Middle frontal gyrus (tissue), 1 donor: ENCODE data around the gene RIT2.

Experiments
- DNase-seq: peaks from one replicate; pipeline ENCODE4 v3.0.0-alpha.2; 2015; ENCODE audit warnings: low spot score; ENCODE audit errors: extremely low spot score

The RIT2 gene

DNA sequence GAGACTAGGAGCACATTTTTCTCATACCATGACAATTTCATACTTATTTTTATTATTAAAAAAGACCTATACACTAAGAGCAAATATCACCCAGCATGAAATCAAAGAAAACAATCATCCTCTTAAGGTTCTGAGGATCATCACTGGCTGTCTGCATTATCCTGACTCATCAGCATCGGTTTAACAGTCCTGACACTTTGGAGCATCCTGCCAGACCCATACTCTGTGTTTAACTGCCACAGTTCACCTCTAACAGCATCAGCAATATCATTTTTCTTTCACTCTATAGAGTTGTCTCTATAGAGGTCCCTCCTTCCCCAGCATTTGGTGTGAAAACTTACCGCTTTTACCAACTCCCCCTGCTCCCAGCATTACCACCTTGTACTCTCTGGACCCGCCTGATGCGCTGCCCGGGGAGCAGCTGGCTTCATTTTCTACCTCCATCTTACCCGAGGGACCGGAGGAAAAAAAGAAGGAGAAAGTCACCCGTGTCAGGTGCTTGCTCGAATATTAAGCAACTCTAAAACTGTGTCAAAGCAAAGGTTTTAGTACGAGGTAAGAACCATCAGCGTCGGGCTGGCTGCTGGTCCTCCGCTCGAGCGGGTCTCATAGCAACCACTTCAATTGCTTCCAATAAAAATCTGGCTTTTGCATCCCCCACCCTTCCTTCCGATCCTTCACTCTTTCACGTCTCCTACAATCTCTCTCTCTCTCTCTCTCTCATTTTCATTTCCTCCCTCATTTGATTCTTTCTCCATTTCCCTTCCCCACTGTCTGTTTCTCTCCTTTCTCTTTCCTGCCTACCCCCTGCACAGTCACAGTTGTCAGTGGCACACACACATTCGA, at the start of gene RIT2:
TSS of gene RIT2 (minus strand) at position 610 of the 846 bp plus-strand sequence.
- no peak for DNase-seq

DNA sequence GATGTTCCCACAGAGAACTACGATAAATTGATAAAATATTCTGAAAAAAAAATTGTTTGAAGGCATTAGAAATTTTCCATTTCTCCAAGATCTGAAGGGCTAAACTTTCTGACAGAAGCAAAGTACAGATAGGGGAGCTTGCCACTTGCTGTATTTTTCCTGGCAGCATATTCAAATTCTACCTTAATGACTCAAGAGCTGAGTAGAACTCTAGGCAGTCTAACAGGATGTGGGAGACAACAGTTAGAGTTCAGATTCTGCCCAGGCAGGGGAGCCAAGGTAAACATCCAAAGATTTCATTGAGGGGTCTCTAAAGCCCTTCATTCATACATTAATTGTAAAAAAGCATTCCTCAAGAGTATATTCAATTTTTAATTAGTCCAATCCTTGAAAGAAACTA, 46.0 kb upstream of the RIT2 start:
- no peak for DNase-seq

DNA sequence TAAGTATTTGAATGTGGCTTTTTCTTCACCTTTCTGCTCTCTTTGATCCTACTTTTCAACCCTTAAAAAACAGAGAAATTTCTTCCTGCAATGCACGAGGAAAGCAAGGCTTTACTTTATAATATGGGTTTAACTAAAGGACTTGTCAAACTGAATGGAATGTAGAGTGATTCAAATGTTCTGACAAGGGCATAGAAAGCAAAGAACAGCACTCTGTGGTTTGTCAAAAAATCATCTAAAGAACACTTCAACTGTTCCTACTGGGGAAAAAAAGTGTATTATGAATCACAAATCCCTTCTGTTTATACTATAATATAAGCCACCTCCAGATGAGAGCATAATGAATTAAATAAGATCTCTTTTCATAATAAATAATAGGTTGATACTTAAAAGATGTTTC, 45.0 kb upstream of the RIT2 start:
- no peak for DNase-seq

DNA sequence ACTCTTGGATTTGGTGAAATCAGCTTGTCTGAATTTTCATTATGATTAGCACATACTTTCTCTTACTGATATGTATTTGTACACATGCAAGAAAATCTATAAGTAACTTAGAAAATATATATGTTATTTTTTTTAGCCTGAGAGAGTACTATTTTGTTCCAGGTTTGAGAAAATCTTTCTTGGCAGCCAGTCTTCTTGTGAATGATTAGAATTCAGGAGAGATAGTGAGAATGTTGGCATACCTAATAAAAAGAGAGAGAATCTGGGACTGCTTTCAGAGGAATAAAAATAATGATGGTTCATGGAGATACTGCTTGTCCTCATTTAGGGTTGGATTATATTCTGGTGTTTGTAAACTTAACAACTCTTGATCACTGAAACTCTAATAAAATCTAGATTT, 44.4 kb upstream of the RIT2 start:
- DNase-seq, result no peak

DNA sequence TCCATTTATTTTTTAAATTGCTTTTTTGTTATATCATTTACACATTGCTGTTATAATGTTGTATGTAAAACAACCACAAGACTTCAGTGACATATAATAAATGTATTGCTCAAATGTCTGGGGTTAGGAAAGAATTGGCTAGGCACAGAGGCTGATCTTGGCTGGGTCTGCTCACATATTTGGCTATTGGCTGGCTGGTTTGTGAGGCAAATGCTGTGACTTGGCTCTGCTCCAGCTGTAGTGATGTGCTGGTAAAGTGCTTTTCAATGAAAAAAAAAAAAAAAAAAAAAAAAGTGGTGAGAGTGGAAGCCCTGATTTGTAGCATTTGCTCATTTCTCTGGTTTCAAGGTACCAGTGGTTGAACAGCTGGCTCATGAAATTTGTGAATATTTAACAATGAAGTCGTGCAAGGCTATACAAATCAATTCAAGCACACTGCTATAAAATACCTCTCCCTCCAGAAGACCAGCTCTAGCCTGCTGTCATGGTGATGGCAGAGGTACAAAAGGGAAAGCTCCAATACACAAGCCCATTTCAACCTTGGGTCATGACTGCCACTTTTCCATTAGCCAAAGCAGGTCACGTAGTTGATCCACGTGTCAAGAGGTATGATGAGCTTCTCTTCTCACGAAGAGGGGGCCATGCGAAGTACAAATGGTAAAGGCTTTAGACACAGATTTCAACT, 43.7 kb upstream of the RIT2 start:
- no peak for DNase-seq

DNA sequence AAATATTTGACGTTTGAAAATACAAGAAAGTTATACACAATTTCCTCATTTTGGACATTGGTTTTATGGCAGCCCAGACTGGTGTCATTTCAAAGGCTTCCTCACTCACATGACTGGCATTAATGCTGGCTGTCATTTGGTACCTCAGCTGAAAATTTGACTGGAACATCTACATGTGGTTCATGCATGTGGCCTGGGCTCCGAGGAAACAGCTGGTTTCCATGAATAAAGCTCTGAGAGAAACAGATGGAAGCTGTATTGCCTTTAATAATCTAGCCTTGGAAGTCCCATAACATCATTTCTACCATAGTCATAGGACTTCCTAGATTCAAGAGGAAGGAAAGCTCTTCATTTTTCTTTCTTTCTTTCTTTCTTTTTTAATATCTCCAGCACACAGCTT, 42.9 kb upstream of the RIT2 start:
- no peak for DNase-seq

DNA sequence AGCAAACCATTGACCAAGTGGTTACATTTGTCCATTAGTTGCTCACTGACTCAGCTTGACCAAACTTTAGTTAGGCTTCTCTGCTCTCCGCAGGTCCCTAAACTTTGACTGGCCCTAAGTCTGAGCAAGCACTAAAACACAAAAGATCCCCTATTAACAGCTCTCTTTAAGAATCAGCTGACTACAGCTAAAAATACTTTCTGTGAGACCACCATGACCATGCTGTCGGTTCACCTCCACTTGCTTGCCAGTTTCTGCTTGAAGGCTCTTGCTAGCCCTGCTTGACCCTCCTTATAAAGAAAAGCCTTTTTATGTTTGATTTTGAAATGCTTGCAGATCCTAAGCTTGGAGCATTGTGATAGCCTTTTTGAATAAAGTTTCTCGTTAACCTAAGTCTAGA, 40.4 kb upstream of the RIT2 start:
- no peak for DNase-seq

DNA sequence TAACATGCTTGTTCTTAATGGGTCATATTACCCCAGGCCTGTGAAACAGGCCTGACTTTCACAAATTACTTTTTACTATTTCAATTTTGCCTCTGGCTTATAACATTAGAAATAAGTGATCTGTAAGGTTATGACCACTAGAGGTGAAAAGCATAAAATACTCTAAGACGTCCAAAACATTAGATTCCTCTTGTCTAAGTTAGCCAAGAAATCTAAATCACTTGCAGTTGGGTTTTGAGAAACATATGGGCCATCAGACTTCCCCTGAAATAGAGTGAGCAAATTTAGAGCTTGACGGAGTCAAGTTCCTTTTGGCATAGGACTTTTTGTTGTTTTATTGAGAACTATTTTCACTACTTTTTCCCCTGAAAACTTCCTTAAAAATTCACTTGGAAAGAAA, 32.7 kb upstream of the RIT2 start:
- DNase-seq, result no peak

DNA sequence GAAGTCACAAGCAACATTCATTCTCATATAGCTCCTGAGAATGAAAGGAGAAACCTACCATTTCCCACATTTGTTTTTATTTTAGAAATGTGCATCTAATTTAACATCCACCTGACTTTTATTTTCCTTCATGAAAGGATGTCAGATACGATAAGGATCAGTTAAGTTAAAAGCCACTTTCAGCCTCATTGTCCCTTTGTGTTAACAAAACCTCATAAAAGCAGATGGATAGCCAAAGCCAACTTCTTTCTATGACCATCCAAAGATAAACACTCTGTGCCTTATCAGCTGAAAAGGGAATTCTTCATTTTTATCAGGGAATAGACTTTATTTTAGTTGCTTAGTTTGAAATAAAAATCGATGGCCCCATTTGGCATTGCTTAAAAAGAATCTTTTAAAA, 25.7 kb upstream of the RIT2 start:
- DNase-seq, result no peak

DNA sequence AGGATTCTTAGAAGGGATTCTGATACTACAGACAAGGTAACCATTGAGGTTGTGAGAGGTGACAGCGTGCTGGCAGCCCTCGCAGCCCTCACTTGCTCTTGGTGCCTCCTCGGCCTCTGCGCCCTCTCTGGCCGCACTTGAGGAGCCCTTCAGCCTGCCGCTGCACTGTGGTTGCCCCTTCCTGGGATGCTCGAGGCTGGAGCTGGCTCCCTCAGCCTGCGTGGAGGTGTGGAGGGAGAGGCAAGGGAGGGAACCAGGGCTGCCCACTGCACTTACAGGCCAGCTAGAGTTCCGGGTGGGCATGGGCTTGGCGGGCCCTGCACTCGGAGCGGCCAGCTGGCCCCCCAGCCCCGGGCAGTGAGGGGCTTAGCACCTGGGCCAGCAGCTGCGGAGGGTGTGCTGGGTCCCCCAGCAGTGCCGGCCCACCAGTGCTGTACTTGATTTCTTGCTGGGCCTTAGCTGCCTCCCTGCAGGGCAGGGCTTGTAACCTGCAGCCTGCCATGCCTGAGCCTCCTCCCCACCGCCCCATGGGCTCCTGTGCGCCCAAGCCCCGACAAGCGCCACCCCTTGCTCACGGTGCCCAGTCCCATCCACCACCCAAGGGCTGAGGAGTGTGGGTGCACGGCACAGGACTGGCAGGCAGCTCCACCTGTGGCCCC, 23.9 kb upstream of the RIT2 start:
- DNase-seq, result no peak

DNA sequence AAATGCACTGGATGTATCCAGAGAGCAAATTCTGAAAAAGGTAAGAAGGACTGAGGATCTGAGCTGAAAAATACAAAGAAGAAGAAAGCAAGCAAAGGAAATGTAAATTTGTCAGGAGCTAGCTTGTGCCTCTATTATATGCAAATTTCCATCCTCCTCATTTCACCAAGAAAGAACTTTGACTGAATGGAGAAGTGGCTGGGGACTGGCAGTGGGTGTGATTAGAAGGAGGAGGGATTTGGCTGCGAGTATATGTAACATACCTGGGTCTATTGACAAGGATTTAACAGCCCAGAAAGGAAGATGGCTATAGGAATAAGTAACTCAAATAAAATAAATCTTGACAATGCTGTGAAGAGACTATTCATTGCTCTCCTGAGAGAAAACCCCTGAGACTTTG, 19.4 kb upstream of the RIT2 start:
- no peak for DNase-seq

DNA sequence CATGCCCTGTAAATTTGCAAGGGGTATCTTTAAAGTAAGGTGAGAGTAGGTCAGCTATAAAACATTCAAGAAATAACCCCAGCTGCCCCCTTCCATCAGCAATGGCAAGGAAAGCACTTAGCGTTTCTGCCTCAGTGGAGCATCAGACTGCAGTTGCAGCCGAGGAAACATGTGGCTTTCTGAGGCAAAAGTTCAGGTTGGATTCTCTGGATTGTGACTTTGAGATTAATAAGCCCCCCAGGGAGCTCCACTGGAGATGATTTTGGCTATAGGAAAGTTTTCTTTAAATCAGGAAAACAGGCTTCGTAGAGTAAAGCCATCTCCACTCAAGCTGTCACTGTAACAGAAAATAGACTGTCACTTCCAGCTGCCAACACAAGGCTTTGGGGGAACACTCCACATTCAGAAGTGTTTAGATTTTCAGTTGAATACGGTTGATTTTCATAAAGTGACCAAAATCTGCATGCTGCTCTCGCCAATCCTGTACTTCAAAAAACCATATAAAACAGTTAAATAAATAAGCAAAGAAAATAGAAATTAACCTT, 15.3 kb upstream of the RIT2 start:
- no peak for DNase-seq

DNA sequence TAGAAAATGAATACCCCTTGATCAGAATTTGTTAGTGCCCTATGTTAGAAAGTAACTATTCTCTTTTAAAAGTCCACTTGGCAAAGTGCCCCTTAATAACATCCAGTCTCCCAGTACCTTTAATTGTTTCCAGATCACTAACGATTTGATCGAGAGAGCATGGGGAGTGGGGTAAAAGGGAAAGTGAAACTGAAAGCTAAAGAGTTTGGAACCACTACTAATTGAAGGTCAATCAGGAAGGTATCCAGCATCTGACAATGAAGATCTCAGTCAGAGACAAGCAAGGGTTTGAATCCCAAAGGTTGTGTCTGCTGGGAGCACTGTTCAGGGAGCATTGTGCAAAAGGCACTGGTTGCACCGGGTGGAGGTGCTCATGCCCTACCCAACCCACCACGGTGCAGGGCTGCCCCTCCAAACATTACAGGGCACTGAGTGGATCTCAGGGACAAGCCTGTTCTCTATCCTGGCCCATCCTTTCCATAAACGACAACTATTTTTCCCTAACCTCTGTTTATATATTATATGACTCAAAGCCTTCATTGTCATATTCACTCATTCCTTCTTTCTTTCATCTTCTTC, 14.6 kb upstream of the RIT2 start:
- no peak for DNase-seq

DNA sequence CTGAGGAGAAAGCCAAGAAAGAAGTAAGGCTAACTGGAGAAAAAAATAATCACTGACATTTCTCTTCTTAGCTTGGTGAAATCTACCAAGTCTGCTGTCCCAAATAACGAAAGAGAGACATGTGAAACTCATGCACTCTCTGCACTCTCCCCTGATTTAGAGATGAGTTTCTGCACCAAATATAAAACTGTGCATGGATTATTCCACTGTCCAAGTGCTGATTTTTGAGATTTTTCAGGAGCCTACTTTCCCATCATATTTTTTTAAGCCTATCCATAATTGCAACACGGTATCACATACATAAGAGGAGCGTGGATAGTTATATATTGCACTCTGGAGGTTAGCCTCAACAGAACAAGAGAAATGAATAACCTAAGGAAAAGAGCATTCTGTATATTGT, 10.0 kb upstream of the RIT2 start:
- DNase-seq, result no peak

DNA sequence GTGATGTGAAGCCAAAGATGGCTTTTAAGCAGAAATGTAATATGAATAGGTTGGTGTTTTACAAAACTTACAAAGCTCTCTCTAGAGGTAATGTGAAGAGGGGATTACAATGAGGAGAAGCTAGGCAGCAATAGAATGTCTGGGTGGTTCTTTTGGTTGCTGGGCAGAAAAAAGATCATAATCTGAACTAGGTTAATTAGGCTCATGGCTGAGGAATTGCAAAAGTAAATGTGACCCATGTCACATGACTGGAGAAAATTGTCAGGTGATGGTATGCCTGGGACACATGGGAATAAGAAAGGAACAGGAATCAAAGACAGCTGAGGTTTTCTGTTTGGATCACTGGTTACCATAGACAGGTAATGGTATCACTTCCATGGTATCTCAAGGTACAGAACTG, 7.5 kb upstream of the RIT2 start:
- DNase-seq, result no peak

DNA sequence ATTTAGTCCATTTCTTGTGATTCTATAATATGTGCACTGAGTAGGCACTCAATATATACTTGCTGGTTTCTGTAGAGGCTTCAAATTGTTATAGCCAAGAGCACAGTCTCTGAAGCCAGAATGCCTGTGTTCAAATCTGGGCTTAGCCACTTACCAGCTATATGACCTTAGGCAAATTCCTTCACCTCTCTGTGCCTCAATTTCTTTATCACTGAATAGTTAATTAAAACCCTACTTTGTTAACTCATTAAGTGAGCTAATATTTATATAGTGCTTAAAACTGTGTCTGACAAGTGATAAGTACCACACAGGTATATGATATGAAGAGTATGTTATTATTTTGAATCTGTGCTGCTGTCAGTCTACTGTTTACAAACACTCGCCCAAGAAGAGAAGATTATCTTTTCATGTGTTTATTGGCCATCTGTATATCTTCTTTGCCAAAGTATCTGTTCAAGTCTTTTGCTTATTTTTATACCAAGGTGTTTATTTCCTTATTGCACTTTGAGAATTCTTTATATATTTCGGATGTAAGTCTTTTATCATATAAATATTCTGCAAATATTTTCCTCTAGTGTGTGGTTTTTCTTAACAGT, 1.3 kb upstream of the RIT2 start:
- DNase-seq, result no peak

DNA sequence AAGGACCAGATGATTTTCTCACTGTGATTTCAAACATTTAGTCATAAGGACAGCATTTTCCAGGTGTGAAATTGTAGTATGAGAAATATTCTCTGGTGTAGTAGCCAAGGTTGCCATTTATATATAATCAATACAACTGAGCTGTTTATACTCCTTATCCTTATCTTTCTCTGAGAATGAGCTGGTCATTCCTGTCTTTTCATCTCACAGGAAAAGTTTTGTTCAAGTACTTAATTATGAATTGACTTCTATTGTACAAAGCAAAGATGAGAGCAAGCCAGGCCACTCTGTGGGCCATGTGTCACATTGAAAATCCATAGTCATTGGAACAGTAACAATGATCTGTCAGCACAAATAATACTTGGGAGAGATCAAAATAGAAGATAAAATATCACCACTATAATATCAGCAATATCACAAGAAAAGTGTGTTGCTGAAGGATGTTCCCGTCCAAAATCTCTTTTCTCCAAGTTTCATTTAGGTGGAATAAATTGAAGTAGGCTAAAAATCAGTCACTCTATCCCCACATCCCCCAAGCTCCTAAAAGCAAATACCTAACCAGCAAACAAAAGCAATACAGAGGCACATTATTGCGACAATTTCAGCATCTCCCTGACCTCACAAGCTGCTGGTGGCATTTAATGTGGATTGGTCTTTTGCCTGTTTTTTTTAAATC, 2.1 kb downstream of the RIT2 start:
- DNase-seq, result no peak

DNA sequence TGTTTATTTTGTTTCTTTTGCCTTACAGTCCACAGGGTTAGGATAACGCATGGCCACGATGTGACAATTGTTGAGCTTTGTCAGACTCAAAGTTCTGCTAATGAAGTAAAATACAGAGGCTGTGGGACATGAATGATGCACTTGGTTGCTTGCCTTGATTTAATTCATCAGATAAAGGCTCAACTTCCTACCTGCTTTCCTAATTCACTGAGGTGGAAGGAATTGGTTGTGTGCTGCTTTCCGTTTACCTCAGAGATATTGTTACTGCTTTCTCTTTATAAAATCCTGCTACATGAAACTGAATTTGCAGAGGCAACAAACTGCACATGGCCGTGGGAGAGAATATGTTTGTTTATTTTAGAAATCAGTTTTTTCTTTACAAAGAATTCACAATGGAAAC, 6.6 kb downstream of the RIT2 start:
- no peak for DNase-seq

DNA sequence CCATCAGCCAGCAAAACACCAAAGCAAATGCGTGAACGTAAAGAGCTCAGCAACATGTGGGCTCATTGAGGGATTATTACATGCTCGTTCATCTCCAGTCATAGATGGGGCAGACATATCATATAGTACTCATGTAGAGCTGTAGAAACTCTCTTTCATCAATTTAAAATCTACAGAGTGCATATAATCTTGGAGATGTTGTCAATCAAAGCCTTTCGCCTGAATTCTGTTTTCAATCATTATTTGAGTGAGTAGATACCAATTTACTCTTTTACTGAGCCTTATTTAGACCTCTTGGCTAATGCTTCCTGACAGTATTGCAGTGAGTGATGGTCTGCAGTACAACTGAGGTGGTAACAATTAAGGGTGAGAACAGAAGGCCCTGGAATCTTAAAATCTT, 7.0 kb downstream of the RIT2 start:
- DNase-seq, result no peak

DNA sequence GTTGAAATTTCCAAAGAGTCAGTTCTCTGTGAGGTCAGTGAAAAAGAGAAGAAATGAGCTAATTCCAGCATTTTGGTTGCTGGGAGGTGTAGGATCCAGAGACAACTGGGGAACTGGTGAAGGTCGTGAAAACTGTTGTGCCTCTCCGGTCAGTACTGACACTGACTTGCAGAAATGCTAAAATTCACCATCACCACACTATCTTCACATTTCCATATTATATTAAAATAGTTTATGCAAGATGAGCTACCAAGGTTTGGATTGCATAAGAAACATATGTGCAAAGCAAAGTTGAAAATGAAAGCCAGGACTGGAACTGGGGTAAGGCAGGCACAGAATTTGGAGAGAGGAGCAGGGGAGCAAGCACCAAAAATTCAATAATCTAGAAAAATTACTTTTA, 21.8 kb downstream of the RIT2 start:
- no peak for DNase-seq

DNA sequence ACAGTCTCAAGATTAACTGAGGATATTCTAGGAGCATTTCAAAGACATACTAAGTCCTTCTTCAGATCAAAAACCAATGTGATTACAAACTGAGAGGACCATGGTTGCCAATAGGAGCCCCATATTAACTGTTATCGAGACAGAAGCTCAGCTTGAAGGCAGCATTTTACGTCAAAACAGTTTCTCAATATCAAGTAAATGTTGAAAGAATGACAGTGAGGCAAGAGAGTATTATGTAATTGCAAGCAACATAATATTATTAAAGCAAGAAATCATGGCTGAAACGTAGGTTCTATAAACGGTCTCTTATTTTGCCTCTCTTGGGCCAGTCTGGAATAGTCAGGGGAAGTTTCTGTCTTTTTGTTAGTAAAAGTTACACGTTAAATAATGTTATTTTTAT, 22.9 kb downstream of the RIT2 start:
- DNase-seq, result no peak
